Stimulated activated memory B cell treated with anti-CD40 and anti-IgM and Interleukin-4, amounts not matched to agents 10 μg/mL and 1 μg/mL and 100 μg/mL, for 72 hours (primary cell): ENCODE data around the gene TUBB4A.

Experiments
- ATAC-seq: fragments of 150-1000 bp; cut with Tn5 transposase; 2 replicates; pipeline ENCODE4 v1.10.0; 2021
- H3K27ac Mint-ChIP-seq: one replicate; pipeline ENCODE4 v1.8.0; 2022; ENCODE audit warnings: mild to moderate bottlenecking, mixed read lengths
- H3K27me3 Mint-ChIP-seq: one replicate; pipeline ENCODE4 v1.8.0; 2022; ENCODE audit warnings: mixed read lengths
- H3K36me3 Mint-ChIP-seq: one replicate; pipeline ENCODE4 v1.8.0; 2022; ENCODE audit warnings: mixed read lengths
- H3K4me1 Mint-ChIP-seq: one replicate; pipeline ENCODE4 v1.8.0; 2022; ENCODE audit warnings: mixed read lengths
- H3K4me3 Mint-ChIP-seq: one replicate; pipeline ENCODE4 v1.8.0; 2022; ENCODE audit warnings: mild to moderate bottlenecking, moderate library complexity, mixed read lengths
- H3K9me3 Mint-ChIP-seq: one replicate; pipeline ENCODE4 v1.8.0; 2022; ENCODE audit warnings: mixed read lengths

The TUBB4A gene

GRCh38 chr19:6452899-6453298, 49.2 kb downstream of the TUBB4A start:
- Mint-ChIP-seq H3K36me3 (peaks cover 59% of the 10 kb centered on the region), H3K4me1 (peaks cover 8% of the 10 kb centered on the region), H3K27ac (no peak overlapping the region), H3K4me3 (no peak overlapping the region), H3K9me3 (peaks cover 4% of the 10 kb centered on the region), H3K27me3 (no peaks in the 10 kb centered on the region)
- no peak for ATAC-seq

- H3K27ac Mint-ChIP-seq, result no peak overlapping the region
- peaks cover 59% of the 10 kb centered on the region for H3K36me3 Mint-ChIP-seq
- peaks cover 4% of the 10 kb centered on the region for H3K9me3 Mint-ChIP-seq
- no peaks in the 10 kb centered on the region for H3K27me3 Mint-ChIP-seq
- ATAC-seq, result no peak
- peaks cover under 1% of the 10 kb centered on the region for H3K4me1 Mint-ChIP-seq
- no peak overlapping the region for H3K4me3 Mint-ChIP-seq
Observed at GRCh38 chr19:6452223-6452614, 49.9 kb downstream of the TUBB4A start.

- no peak overlapping the region for H3K27ac Mint-ChIP-seq
- no peak overlapping the region for H3K4me3 Mint-ChIP-seq
- peaks cover 4% of the 10 kb centered on the region for H3K9me3 Mint-ChIP-seq
- ATAC-seq, result no peak
- H3K27me3 Mint-ChIP-seq, result no peaks in the 10 kb centered on the region
- H3K4me1 Mint-ChIP-seq, result no peaks in the 10 kb centered on the region
- H3K36me3 Mint-ChIP-seq, result peaks cover 63% of the 10 kb centered on the region
Observed at GRCh38 chr19:6451583-6452222, 50.4 kb downstream of the TUBB4A start.

GRCh38 chr19:6450166-6450565, 51.9 kb downstream of the TUBB4A start:
- Mint-ChIP-seq H3K4me1 (no peaks in the 10 kb centered on the region), H3K36me3 (peaks cover 65% of the 10 kb centered on the region), H3K27ac (no peak overlapping the region), H3K4me3 (no peak overlapping the region), H3K27me3 (no peaks in the 10 kb centered on the region), H3K9me3 (peaks cover 5% of the 10 kb centered on the region)
- ATAC-seq, result no peak

GRCh38 chr19:6448045-6448444, 54.1 kb downstream of the TUBB4A start:
- H3K4me3 Mint-ChIP-seq, result no peak overlapping the region
- H3K9me3 Mint-ChIP-seq, result peaks cover 2% of the 10 kb centered on the region
- peaks cover 51% of the 10 kb centered on the region for H3K36me3 Mint-ChIP-seq
- ATAC-seq, result no peak
- no peaks in the 10 kb centered on the region for H3K4me1 Mint-ChIP-seq
- H3K27ac Mint-ChIP-seq, result no peak overlapping the region
- no peaks in the 10 kb centered on the region for H3K27me3 Mint-ChIP-seq

- Mint-ChIP-seq H3K4me3 (no peak overlapping the region), H3K9me3 (peaks cover 2% of the 10 kb centered on the region), H3K27ac (no peak overlapping the region), H3K27me3 (no peaks in the 10 kb centered on the region), H3K4me1 (no peaks in the 10 kb centered on the region), H3K36me3 (peaks cover 39% of the 10 kb centered on the region)
- ATAC-seq, result no peak
Observed at GRCh38 chr19:6446452-6446851, 55.7 kb downstream of the TUBB4A start.
